Measurements from ENCODE around the gene PLBD2.

The PLBD2 gene

GRCh38 chr12:113422030-113422885 lies 63.9 kb downstream of the PLBD2 start, which contains the start of gene SDSL:
TSS of gene SDSL (plus strand) at chr12:113422380. CDS start at chr12:113427983, 5,603 bp downstream.
- no peak for DNase-seq

DNA sequence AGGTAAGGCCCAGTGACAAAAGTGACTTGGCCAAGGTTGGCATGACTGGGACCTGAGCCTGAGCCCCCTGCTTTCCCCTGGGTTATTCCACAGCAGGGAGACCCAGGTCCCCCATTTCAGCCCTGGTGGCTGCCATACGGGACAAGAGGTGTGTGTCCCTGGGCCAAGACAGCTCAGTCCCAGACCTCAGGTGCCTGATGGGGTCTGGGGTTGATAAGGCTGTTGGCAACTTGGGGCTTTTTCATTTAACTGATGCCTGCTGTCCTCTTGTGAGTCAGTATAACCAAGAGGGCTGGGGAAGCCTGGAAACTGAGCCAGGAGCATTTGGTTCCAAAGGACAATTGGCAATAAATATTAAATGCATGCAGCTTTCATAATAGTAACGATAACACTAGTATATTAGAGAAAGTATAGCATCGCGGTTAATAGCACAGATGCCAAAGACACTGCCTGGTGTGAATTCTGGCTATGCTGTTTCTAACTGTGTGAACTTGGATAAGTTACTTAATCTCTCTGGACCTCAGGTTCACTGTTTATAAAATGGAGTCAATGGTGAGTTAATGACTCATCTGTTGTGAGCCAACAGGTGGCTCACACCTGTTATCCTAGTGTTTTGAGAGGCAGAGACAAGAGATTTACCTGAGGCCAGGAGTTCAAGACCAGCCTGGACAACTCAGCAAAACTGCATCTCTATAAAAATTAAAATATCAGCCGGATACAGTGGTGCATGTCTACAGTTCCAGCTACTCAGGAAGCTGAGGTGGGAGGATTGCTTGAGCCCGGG lies 64.7 kb downstream of the PLBD2 start:
- DNase-seq = no peak

- DNase-seq = no peak
Observed at GRCh38 chr12:113424456-113424855, 66.1 kb downstream of the PLBD2 start.

- DNase-seq = no peak
Observed at GRCh38 chr12:113424915-113425823, 66.8 kb downstream of the PLBD2 start.

GRCh38 chr12:113425960-113426453 lies 67.6 kb downstream of the PLBD2 start:
- no peak for DNase-seq

DNA sequence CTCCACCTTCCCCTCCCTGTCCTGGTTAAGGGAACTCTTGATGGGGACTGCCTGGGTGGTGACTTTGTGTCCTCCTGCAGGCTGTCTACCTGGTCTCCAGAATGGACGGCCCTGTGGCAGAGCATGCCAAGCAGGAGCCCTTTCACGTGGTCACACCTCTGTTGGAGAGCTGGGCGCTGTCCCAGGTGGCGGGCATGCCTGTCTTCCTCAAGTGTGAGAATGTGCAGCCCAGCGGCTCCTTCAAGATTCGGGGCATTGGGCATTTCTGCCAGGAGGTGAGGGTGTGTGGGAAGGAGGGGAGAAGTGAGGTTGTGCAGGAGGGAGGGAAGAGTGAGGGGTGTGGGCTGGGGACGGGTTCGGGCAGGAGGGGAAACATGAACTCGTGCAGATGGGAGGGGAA lies 69.5 kb downstream of the PLBD2 start:
- no peak for DNase-seq

DNA sequence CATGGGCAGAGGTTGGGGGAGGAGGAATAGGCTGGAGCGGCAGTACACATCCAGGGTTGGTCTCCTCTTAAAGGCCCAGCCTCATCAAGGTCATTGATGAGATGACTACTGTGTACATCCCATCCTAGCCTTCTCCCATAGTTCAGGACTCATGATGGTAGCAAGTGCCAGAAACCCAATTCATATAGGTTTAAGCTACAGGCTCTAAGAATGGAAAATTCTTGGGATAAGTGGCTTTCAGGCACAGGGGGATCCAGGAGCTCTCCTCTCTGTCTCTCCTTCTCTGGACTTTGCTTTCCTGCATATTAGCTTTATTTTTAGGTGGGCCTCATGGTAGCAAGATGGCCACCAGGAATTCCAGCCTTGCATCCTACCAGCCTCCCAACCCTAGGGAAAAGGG lies 70.1 kb downstream of the PLBD2 start:
- no peak for DNase-seq

- no peak for DNase-seq
Observed at GRCh38 chr12:113432986-113433385, 74.6 kb downstream of the PLBD2 start.

DNA sequence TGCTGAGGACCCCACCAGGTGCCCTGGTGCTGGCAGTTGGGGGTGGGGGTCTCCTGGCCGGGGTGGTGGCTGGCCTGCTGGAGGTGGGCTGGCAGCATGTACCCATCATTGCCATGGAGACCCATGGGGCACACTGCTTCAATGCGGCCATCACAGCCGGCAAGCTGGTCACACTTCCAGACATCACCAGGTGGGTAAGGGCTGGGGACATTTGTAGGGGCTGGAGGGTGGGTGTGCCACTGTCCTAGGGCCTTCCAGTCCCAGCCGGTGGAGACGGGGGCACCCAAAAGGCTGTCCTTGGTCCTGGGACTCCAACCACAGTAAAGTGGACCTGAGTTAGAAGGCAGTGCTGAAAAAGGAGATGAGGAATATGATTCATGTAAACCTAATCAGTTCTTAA lies 77.0 kb downstream of the PLBD2 start:
- no peak for DNase-seq

DNA sequence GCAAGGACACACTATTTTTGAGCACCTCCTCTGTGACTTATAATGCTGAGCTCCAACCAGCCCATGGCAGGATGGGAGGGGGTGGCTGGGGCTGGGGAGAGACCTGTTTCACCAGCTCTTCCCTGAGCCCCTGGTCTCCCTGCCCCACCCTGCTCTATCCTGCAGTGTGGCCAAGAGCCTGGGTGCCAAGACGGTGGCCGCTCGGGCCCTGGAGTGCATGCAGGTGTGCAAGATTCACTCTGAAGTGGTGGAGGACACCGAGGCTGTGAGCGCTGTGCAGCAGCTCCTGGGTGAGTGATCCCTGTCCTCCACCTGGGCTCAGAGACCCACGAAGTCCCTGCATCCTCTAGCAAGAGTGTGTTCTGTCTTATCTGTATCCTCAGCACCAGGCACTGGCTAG lies 78.2 kb downstream of the PLBD2 start:
- DNase-seq = no peak

GRCh38 chr12:113436993-113437728 lies 78.8 kb downstream of the PLBD2 start:
- DNase-seq = no peak

DNA sequence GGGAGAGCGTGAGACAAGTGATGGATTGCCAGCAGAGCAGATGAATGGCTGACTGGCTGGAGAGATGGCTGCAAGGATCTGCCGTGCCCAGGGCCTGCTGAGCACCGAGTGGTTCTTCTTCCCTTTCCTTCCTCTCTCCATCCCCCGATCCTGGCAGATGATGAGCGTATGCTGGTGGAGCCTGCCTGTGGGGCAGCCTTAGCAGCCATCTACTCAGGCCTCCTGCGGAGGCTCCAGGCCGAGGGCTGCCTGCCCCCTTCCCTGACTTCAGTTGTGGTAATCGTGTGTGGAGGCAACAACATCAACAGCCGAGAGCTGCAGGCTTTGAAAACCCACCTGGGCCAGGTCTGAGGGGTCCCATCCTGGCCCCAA lies 79.3 kb downstream of the PLBD2 start:
- DNase-seq = no peak

- no peak for DNase-seq
Observed at GRCh38 chr12:113438523-113439300, 80.3 kb downstream of the PLBD2 start.

GRCh38 chr12:113439301-113439597 lies 80.9 kb downstream of the PLBD2 start:
- no peak for DNase-seq

DNA sequence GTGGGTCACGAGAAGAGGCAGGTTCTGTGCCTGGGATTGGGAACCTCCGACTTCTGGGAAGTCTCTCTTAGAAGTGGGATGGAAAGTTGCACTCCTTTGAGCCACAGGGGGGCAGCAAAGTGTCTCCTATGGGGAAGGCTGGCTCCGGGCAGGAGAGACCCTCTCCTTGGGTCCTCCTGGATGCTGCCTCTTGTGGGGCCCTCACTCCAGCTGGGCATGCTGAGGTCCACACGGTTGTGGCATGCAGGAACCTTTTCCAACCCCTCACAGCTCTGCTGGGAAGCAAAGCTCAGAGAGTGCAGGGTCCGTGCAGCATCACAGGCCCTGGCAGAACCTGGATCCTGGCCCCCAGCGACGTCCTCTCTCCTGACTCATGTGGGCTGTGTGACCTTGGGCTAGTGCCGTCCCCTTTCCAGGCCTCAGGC lies 81.2 kb downstream of the PLBD2 start:
- DNase-seq = peak; percentile 59

DNA sequence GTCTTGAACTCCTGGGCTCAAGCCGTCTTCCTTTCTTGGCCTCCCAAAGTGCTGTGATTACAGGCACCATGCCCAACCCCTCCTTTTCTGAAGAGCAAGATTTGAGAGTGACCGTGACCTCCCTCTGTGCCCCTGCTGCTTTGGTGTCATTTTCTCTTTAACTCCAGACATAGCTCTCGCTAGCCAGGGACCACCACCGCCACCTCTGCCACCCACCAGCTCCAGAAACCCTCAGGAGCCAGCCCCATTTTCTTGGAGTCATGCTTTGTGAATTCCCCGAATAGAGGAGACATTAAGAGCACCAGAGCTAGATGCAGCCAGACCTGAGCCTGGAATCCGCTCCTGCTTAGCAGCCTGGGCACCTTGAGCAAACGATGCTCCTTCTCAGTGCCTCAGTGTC lies 81.9 kb downstream of the PLBD2 start:
- no peak for DNase-seq
